Lung microvascular endothelial cell (primary cell): Measurements from ENCODE around the gene CHCHD10. TPM values are rescaled to one million over a fixed set of nuclear protein-coding genes. Genes with fewer than 3 reads are reported as not detected.
A peak's percentile ranks its signal among the peaks of the same experiment; 100 is the strongest.

Experiments
- DNase-seq, 2 donors: peaks; one replicate each; pipeline versions ENCODE4 v3.0.0 to v3.0.0-alpha.2; 2010; ENCODE audit warnings: low read depth in 2 of 2
- total RNA-seq: library from RNA; depleted of rRNA; stranded (reverse); fragments of >200 nt; gene quantifications from 2 replicates; pipeline ENCODE4 v1.2.1, GENCODE V29; 2014

Gene CHCHD10
- total RNA-seq, 1 donor from 2014 or later: 10.3 TPM

- DNase-seq: peak in 1 of 2 donors; percentile 48
Observed at GRCh38 chr22:23772649-23773473, 5.1 kb upstream of the CHCHD10 start, which contains the start of gene MMP11. Gene MMP11, plus strand, starts transcription at chr22:23772849. Its CDS starts 22 bp downstream, at chr22:23772871.

- no peak for DNase-seq
Observed at GRCh38 chr22:23772315-23772648, 4.5 kb upstream of the CHCHD10 start.

- DNase-seq: no peak
Observed at GRCh38 chr22:23769321-23769965, 1.7 kb upstream of the CHCHD10 start.

GRCh38 chr22:23767303-23767672, 484 bp downstream of the CHCHD10 start:
- DNase-seq: no peak

GRCh38 chr22:23764899-23765881, 2.6 kb downstream of the CHCHD10 start:
- DNase-seq: no peak

GRCh38 chr22:23763954-23764353, 3.8 kb downstream of the CHCHD10 start:
- DNase-seq: no peak

- DNase-seq: no peak
Observed at GRCh38 chr22:23763579-23763945, 4.2 kb downstream of the CHCHD10 start.

GRCh38 chr22:23762842-23763578, 4.8 kb downstream of the CHCHD10 start, which contains the start of gene C22orf15:
Gene C22orf15, plus strand, starts transcription at chr22:23762990. Its CDS starts 317 bp downstream, at chr22:23763307.
- DNase-seq: peak; percentile 45 to 59

GRCh38 chr22:23760056-23760455, 7.7 kb downstream of the CHCHD10 start:
- no peak for DNase-seq

GRCh38 chr22:23759566-23759965, 8.2 kb downstream of the CHCHD10 start:
- no peak for DNase-seq

- DNase-seq: no peak
Observed at GRCh38 chr22:23756891-23757290, 10.9 kb downstream of the CHCHD10 start.

GRCh38 chr22:23755711-23756110, 12.1 kb downstream of the CHCHD10 start:
- no peak for DNase-seq

- peak; percentile 24 to 91 for DNase-seq
Observed at GRCh38 chr22:23754980-23755636, 12.7 kb downstream of the CHCHD10 start.

GRCh38 chr22:23754220-23754919, 13.4 kb downstream of the CHCHD10 start, which contains the start of gene VPREB3:
Gene VPREB3, minus strand, starts transcription at chr22:23754425. Its CDS starts 62 bp downstream, at chr22:23754363.
- no peak for DNase-seq

GRCh38 chr22:23753385-23753784, 14.4 kb downstream of the CHCHD10 start:
- DNase-seq: no peak

GRCh38 chr22:23752750-23753149, 15.0 kb downstream of the CHCHD10 start:
- DNase-seq: no peak

- DNase-seq: no peak
Observed at GRCh38 chr22:23752090-23752691, 15.6 kb downstream of the CHCHD10 start.

- no peak for DNase-seq
Observed at GRCh38 chr22:23751441-23751996, 16.3 kb downstream of the CHCHD10 start.
